ENCODE results near the gene STK32A. TPM values are rescaled to one million over a fixed set of nuclear protein-coding genes. Genes with fewer than 3 reads are reported as not detected.

Gene STK32A
- total and polyA plus RNA-seq, 9 of the 15 experiments (the other 6 are each of a cell fraction or from before 2014, with no cell fraction given), result not detected

- intact Hi-C loops (cut with micrococcal nuclease) (no loop called here), in situ Hi-C loops (cut with MboI) (no loop called here)
- no peak overlapping the region for H3K4me2 ChIP-seq (ENCODE audit: insufficient read depth, low read length)
- no peak overlapping the region for H2AFZ ChIP-seq (ENCODE audit: low read depth, low read length)
- H3K4me3 ChIP-seq, result no peak overlapping the region
- DNase-seq (ENCODE audit: extremely low read depth in 1 of 4, low spot score in 3 of 4) (no peak), ATAC-seq (no peak), FAIRE-seq (no peak)
- no TSS peak for BruUV-seq (replicated peaks)
- no peak overlapping the region for H3K9ac ChIP-seq (ENCODE audit: insufficient read depth in 1 of 2, low read depth in 2 of 2, low read length in 2 of 2)
- ChIA-PET POLR2A (no interaction called here), CTCF (ENCODE audit: low intra/inter-chr PET ratio) (no interaction called here)
- H3K36me3 ChIP-seq (ENCODE audit: control insufficient read depth, insufficient read depth, low read length), result no peaks in the 10 kb centered on the region
- H4K20me1 ChIP-seq (replicated peaks; ENCODE audit: control insufficient read depth, insufficient read depth, low read length), result no peaks in the 10 kb centered on the region
- H3K9me3 ChIP-seq (replicated peaks; ENCODE audit: control insufficient read depth, insufficient read depth, low read depth, low read length), result no peaks in the 10 kb centered on the region
- WGBS (ENCODE audit: insufficient coverage, low coverage, missing lambda C conversion rate), result no CpG with 5 or more reads among the region's 1 CpG
- no peaks in the 10 kb centered on the region for H3K79me2 ChIP-seq (ENCODE audit: control insufficient read depth, insufficient read depth, low read length)
- H3K27me3 ChIP-seq (ENCODE audit: control insufficient read depth in 2 of 2, insufficient read depth in 2 of 2, low read length in 2 of 2), result no peaks in the 10 kb centered on the region
- no peaks in the 10 kb centered on the region for H3K9me1 ChIP-seq (ENCODE audit: control insufficient read depth, insufficient read depth, low read length)
- TF ChIP-seq JUN (IDR thresholded peaks at IDR 0.05; ENCODE audit: borderline replicate concordance, low read depth, low read length) (no peak), JUN (CRISPR knock-in tag; IDR thresholded peaks at IDR 0.05; ENCODE audit: borderline replicate concordance) (no peak), HOXB6 (CRISPR knock-in tag; IDR thresholded peaks at IDR 0.05; ENCODE audit: borderline replicate concordance) (no peak), KAT8 (IDR thresholded peaks at IDR 0.05; ENCODE audit: low read depth) (no peak), ATF1 (CRISPR knock-in tag; IDR thresholded peaks at IDR 0.05) (no peak), ATF1 (tag; IDR thresholded peaks at IDR 0.05) (no peak), FOXK2 (conservative IDR thresholded peaks at IDR 0.05 in 1 of 2, IDR thresholded peaks at IDR 0.05 in 1 of 2; ENCODE audit: low read depth in 2 of 2) (no peak), ZNF79 (CRISPR knock-in tag; IDR thresholded peaks at IDR 0.05; ENCODE audit: low read depth) (no peak), SMAD4 (CRISPR knock-in tag; conservative IDR thresholded peaks at IDR 0.05) (no peak)
- no peaks in the 10 kb centered on the region for H3K4me1 ChIP-seq (replicated peaks in 1 of 2; ENCODE audit: control insufficient read depth in 2 of 2, insufficient read depth in 2 of 2, low read length in 2 of 2)
- H3K27ac ChIP-seq (ENCODE audit: extremely low read depth, low read depth, low read length), result no peak overlapping the region
Observed at GRCh38 chr5:147259837-147260236, 25.0 kb downstream of the STK32A start.
